MM.1S (cell line): ENCODE results near the gene UPK3B.
"Not testable (repeated sequence)": the region's sequence is repeated elsewhere in the genome, so short reads cannot be mapped to it uniquely, and the experiment has no call there.

ENCODE experiments used
- DNase-seq: peaks from one replicate; pipeline ENCODE4 v3.0.0-alpha.2; 2015
- H2AFZ ChIP-seq: fragments of 300-600 bp; sonication (generic); 2 replicates; pipeline ENCODE4 v1.6.0; 2016; ENCODE audit warnings: antibody characterized with exemption, low read length
- H3F3A ChIP-seq: fragments of 300-600 bp; sonication (generic); 2 replicates; pipeline ENCODE4 v1.6.1; 2016; ENCODE audit warnings: mild to moderate bottlenecking, antibody characterized with exemption, low read length, moderate library complexity, mixed read lengths; ENCODE audit not compliant: insufficient read depth
- H3K27ac ChIP-seq: fragments of 300-600 bp; sonication (generic); 2 replicates; pipeline ENCODE4 v1.5.1; 2016; ENCODE audit warnings: mild to moderate bottlenecking, low read length
- H3K27me3 ChIP-seq: fragments of 300-600 bp; sonication (generic); replicated peaks from 2 replicates; pipeline ENCODE4 v1.6.0; 2016; ENCODE audit warnings: low read length; ENCODE audit not compliant: insufficient read depth
- H3K36me3 ChIP-seq: fragments of 300-600 bp; sonication (generic); replicated peaks from 2 replicates; pipeline ENCODE4 v1.6.1; 2016; ENCODE audit warnings: mild to moderate bottlenecking, low read length, mixed read lengths; ENCODE audit not compliant: insufficient read depth
- H3K4me1 ChIP-seq: fragments of 300-600 bp; sonication (generic); 2 replicates; pipeline ENCODE4 v1.6.1; 2016; ENCODE audit warnings: low read length, mixed read lengths
- H3K4me2 ChIP-seq: fragments of 300-600 bp; sonication (generic); 2 replicates; pipeline ENCODE4 v1.6.0; 2016; ENCODE audit warnings: low read depth, low read length
- H3K4me3 ChIP-seq: fragments of 300-600 bp; sonication (generic); 2 replicates; pipeline ENCODE4 v1.5.1; 2016; ENCODE audit warnings: low read length, mixed read lengths
- H3K79me2 ChIP-seq: fragments of 300-600 bp; sonication (generic); 2 replicates; pipeline ENCODE4 v1.6.1; 2016; ENCODE audit warnings: mixed run types, low read length, mixed read lengths
- H3K9ac ChIP-seq: fragments of 300-600 bp; sonication (generic); 2 replicates; pipeline ENCODE4 v1.6.1; 2016; ENCODE audit warnings: low read length, mixed read lengths
- H3K9me2 ChIP-seq: fragments of 300-600 bp; sonication (generic); replicated peaks from 2 replicates; pipeline ENCODE4 v1.6.1; 2016; ENCODE audit warnings: mild to moderate bottlenecking, low read length, mixed read lengths; ENCODE audit not compliant: insufficient read depth
- H3K9me3 ChIP-seq: fragments of 300-600 bp; sonication (generic); replicated peaks from 2 replicates; pipeline ENCODE4 v1.6.1; 2016; ENCODE audit warnings: mild to moderate bottlenecking, low read length, mixed read lengths; ENCODE audit not compliant: insufficient read depth
- H4K20me1 ChIP-seq: fragments of 300-600 bp; sonication (generic); 2 replicates; pipeline ENCODE4 v1.6.1; 2016; ENCODE audit warnings: mild to moderate bottlenecking, low read length, moderate library complexity, mixed read lengths; ENCODE audit not compliant: insufficient read depth
- EZH2 ChIP-seq: fragments of 300-600 bp; sonication (generic); optimal IDR thresholded peaks from 2 replicates; pipeline ENCODE3; 2017; ENCODE audit warnings: low read depth, mild to moderate bottlenecking, antibody characterized with exemption, low read length, mixed read lengths
- EZH2phosphoT487 ChIP-seq: fragments of 300-600 bp; sonication (generic); IDR thresholded peaks from 2 replicates; pipeline ENCODE4 v1.6.1; 2018; ENCODE audit warnings: antibody characterized with exemption, low read length
- TF ChIP-seq, protein P1 (sequence below): fragments of 300-600 bp; sonication (generic); IDR thresholded peaks from 2 replicates; pipeline ENCODE4 v1.5.1; 2016; ENCODE audit warnings: antibody characterized with exemption, low read length, mixed read lengths

Gene UPK3B

GRCh38 chr7:76504351-76505167, 5.8 kb upstream of the UPK3B start:
- not testable (repeated sequence) for H3K9me3 ChIP-seq, H3K79me2 ChIP-seq, H3K9me2 ChIP-seq

GRCh38 chr7:76505168-76506080, 4.9 kb upstream of the UPK3B start:
- H3K4me2 ChIP-seq: no peak overlapping the region
- no peaks in the 10 kb centered on the region for H3K9me3 ChIP-seq
- H3K27me3 ChIP-seq: no peaks in the 10 kb centered on the region
- H3K79me2 ChIP-seq: no peaks in the 10 kb centered on the region
- no peak overlapping the region for H2AFZ ChIP-seq
- H3F3A ChIP-seq: no peaks in the 10 kb centered on the region
- no peaks in the 10 kb centered on the region for H4K20me1 ChIP-seq
- no peak for DNase-seq
- no peak overlapping the region for H3K27ac ChIP-seq
- H3K36me3 ChIP-seq: no peaks in the 10 kb centered on the region
- TF ChIP-seq, protein P1, sequence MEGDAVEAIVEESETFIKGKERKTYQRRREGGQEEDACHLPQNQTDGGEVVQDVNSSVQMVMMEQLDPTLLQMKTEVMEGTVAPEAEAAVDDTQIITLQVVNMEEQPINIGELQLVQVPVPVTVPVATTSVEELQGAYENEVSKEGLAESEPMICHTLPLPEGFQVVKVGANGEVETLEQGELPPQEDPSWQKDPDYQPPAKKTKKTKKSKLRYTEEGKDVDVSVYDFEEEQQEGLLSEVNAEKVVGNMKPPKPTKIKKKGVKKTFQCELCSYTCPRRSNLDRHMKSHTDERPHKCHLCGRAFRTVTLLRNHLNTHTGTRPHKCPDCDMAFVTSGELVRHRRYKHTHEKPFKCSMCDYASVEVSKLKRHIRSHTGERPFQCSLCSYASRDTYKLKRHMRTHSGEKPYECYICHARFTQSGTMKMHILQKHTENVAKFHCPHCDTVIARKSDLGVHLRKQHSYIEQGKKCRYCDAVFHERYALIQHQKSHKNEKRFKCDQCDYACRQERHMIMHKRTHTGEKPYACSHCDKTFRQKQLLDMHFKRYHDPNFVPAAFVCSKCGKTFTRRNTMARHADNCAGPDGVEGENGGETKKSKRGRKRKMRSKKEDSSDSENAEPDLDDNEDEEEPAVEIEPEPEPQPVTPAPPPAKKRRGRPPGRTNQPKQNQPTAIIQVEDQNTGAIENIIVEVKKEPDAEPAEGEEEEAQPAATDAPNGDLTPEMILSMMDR: no peak
- no peak for TF ChIP-seq EZH2phosphoT487
- no peak for TF ChIP-seq EZH2
- H3K9ac ChIP-seq: no peak overlapping the region
- H3K9me2 ChIP-seq: no peaks in the 10 kb centered on the region
- H3K4me3 ChIP-seq: no peak overlapping the region
- no peaks in the 10 kb centered on the region for H3K4me1 ChIP-seq

More at GRCh38 chr7:76504351-76505167, 5.8 kb upstream of the UPK3B start:
- H2AFZ ChIP-seq, DNase-seq, H3K4me2 ChIP-seq, H4K20me1 ChIP-seq, H3K4me1 ChIP-seq, H3K27ac ChIP-seq, H3K36me3 ChIP-seq, H3K9ac ChIP-seq, H3K4me3 ChIP-seq, H3F3A ChIP-seq, H3K27me3 ChIP-seq: not testable (repeated sequence)

GRCh38 chr7:76506081-76506440, 4.3 kb upstream of the UPK3B start:
- no peaks in the 10 kb centered on the region for H3K79me2 ChIP-seq
- no peaks in the 10 kb centered on the region for H3K9me2 ChIP-seq
- DNase-seq: no peak
- H3K27me3 ChIP-seq: no peaks in the 10 kb centered on the region
- TF ChIP-seq, protein P1: no peak
- no peak for TF ChIP-seq EZH2
- no peak overlapping the region for H3K4me2 ChIP-seq
- H3K36me3 ChIP-seq: no peaks in the 10 kb centered on the region
- H3K9ac ChIP-seq: no peak overlapping the region
- no peaks in the 10 kb centered on the region for H3F3A ChIP-seq
- no peaks in the 10 kb centered on the region for H3K4me1 ChIP-seq
- H3K9me3 ChIP-seq: no peaks in the 10 kb centered on the region
- H3K27ac ChIP-seq: no peak overlapping the region
- no peak overlapping the region for H3K4me3 ChIP-seq
- H4K20me1 ChIP-seq: no peaks in the 10 kb centered on the region
- no peak overlapping the region for H2AFZ ChIP-seq

- H3K27ac ChIP-seq, H3K4me3 ChIP-seq, H3K9me3 ChIP-seq, DNase-seq, H3K27me3 ChIP-seq, H3K36me3 ChIP-seq, H3K9me2 ChIP-seq, H3K4me2 ChIP-seq, H4K20me1 ChIP-seq, H3K79me2 ChIP-seq, H3F3A ChIP-seq, H2AFZ ChIP-seq, H3K9ac ChIP-seq, H3K4me1 ChIP-seq: not testable (repeated sequence)
These were observed 3.7 kb upstream of the UPK3B start for GRCh38 chr7:76506643-76507042.
